ENCODE measurements around the gene MTARC2. TPM values are rescaled to one million over a fixed set of nuclear protein-coding genes. Genes with fewer than 3 reads are reported as not detected.

MTARC2 gene
- total and polyA plus RNA-seq, 10 of the 15 experiments (the other 5 are each of a cell fraction or from before 2014, with no cell fraction given): 1.9 to 5.5 (median 3.3) TPM

- Histone ChIP-seq H3K9ac (ENCODE audit: control insufficient read depth, insufficient read depth, low read length) (no peak overlapping the region), H2AFZ (ENCODE audit: control insufficient read depth, low read depth, low read length) (no peak overlapping the region), H3K79me2 (ENCODE audit: control insufficient read depth, insufficient read depth, low read length) (no peaks in the 10 kb centered on the region), H3K27ac (ENCODE audit: control insufficient read depth, insufficient read depth) (no peak overlapping the region), H4K20me1 (ENCODE audit: control insufficient read depth, insufficient read depth) (no peaks in the 10 kb centered on the region), H3K27me3 (replicated peaks in 1 of 2; ENCODE audit: control insufficient read depth in 2 of 2, insufficient read depth in 2 of 2, low read length in 1 of 2) (no peaks in the 10 kb centered on the region; a peak in 1 of 4 replicates), H3K4me3 (no peak overlapping the region), H3K9me3 (replicated peaks; ENCODE audit: control insufficient read depth, insufficient read depth, low read length) (no peaks in the 10 kb centered on the region), H3K4me2 (ENCODE audit: control insufficient read depth, insufficient read depth) (no peak overlapping the region), H3K36me3 (ENCODE audit: control insufficient read depth in 2 of 2, insufficient read depth in 2 of 2, low read length in 1 of 2) (no peaks in the 10 kb centered on the region), H3K4me1 (ENCODE audit: control insufficient read depth, insufficient read depth, low read length) (no peaks in the 10 kb centered on the region)
- ChIA-PET CTCF (interaction anchor here (1.0 to 2.3 kb wide), 5 partner anchors 11 to 77 kb away, joined by 3 to 12 read pairs (median 4); no protein-coding TSS in a partner anchor), RAD21 (ENCODE audit: unreplicated experiment) (interaction anchor here (1.0 kb wide), 1 partner anchor 21 kb away, joined by 4 read pairs; no protein-coding TSS in a partner anchor), SMC1A (ENCODE audit: uncharacterized antibody, unreplicated experiment) (interaction anchor here (0.8 to 1.2 kb wide), 4 partner anchors 9 to 21 kb away, joined by 3 to 7 read pairs (median 4); no protein-coding TSS in a partner anchor), POLR2A (interaction anchor here (1.1 kb wide), 1 partner anchor 15 kb away, joined by 3 read pairs; no protein-coding TSS in a partner anchor)
- no TSS peak for BruUV-seq (replicated peaks)
- FAIRE-seq (no peak), DNase-seq (ENCODE audit: low read depth, low spot score) (no peak), ATAC-seq (no peak; the same call in 2 of the 3 replicates)
- intact Hi-C loops (cut with micrococcal nuclease; ENCODE audit: unreplicated experiment): no loop called here
- TF ChIP-seq EED (IDR thresholded peaks at IDR 0.05; ENCODE audit: low read depth) (no peak), IRF3 (IDR thresholded peaks at IDR 0.05) (no peak), USF2 (IDR thresholded peaks at IDR 0.05; ENCODE audit: borderline replicate concordance, low read depth, low read length) (no peak), SP1 (IDR thresholded peaks at IDR 0.05; ENCODE audit: low read depth, low read length) (no peak), SPI1 (IDR thresholded peaks at IDR 0.05; ENCODE audit: borderline replicate concordance, insufficient read depth, low read depth, low read length) (no peak), BHLHE40 (IDR thresholded peaks at IDR 0.05; ENCODE audit: borderline replicate concordance in 1 of 2, low read depth in 2 of 2, low read length in 1 of 2) (no peak), CHD4 (IDR thresholded peaks at IDR 0.05) (no peak)
- WGBS (ENCODE audit: insufficient coverage, insufficient replicate concordance, low lambda C conversion rate, missing lambda C conversion rate): 89% methylated on average over 6 of the region's 6 CpGs
- in situ Hi-C loops (cut with MboI): no loop called here
Observed at GRCh38 chr1:220754212-220754917, 6.2 kb downstream of the MTARC2 start.

Data from GM12878 (cell line).